Neuron (in vitro differentiated cells): Measurements from ENCODE around the gene DBN1.

Experiments
- H2AFZ ChIP-seq: one replicate; pipeline ENCODE4 v1.6.1; 2013; ENCODE audit warnings: low read depth, mild to moderate bottlenecking, inconsistent platforms, low read length, moderate library complexity
- H3K27me3 ChIP-seq: one replicate; pipeline ENCODE4 v1.6.1; 2013; ENCODE audit warnings: low read length; ENCODE audit not compliant: insufficient read depth
- H3K36me3 ChIP-seq: one replicate; pipeline ENCODE4 v1.6.1; 2013; ENCODE audit warnings: low read length; ENCODE audit not compliant: insufficient read depth
- H3K4me1 ChIP-seq: one replicate; pipeline ENCODE4 v1.6.1; 2013; ENCODE audit warnings: low read length; ENCODE audit not compliant: insufficient read depth
- H3K4me3 ChIP-seq: 2 replicates; pipeline ENCODE4 v1.5.1; 2013; ENCODE audit warnings: mild to moderate bottlenecking, low read length, moderate library complexity
- H3K9me3 ChIP-seq: one replicate; pipeline ENCODE4 v1.6.1; 2013; ENCODE audit warnings: low read length

DBN1 gene

GRCh38 chr5:177440211-177440989 is 33.0 kb downstream of the DBN1 start:
- no peak overlapping the region for H3K4me3 ChIP-seq
- H3K36me3 ChIP-seq = peaks cover 28% of the 10 kb centered on the region
- H2AFZ ChIP-seq = no peak overlapping the region
- no peaks in the 10 kb centered on the region for H3K9me3 ChIP-seq
- no peaks in the 10 kb centered on the region for H3K27me3 ChIP-seq
- H3K4me1 ChIP-seq = peaks cover 14% of the 10 kb centered on the region

DNA sequence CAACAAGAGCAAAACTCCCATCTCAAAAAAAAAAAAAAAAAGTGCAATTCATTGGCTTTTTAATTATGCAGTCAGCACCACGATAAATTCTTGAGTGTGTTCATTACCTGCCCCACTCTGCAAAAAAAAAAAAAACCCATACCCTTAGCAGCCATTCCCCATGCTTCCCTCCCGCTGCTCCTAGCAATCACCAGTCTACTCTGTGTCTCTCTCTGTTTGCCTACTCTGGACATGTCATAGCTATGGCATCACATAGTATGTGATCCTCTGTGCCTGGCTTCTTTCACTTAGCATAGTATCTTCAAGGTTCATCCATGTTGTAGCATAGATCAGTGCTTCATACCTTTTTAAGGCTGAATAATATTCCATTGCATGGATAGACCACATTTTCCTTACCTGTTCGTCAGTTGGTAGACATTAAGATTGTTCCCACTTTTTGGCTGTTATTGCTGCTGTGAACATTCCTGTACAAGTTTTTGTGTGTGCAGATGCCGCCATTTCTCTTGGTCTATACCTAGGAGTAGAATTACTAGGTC is 33.8 kb downstream of the DBN1 start:
- H3K4me1 ChIP-seq = peaks cover 6% of the 10 kb centered on the region
- H3K27me3 ChIP-seq = no peaks in the 10 kb centered on the region
- H2AFZ ChIP-seq = no peak overlapping the region
- no peaks in the 10 kb centered on the region for H3K9me3 ChIP-seq
- H3K36me3 ChIP-seq = peaks cover 32% of the 10 kb centered on the region
- H3K4me3 ChIP-seq = no peak overlapping the region

- H3K36me3 ChIP-seq = peaks cover 43% of the 10 kb centered on the region
- no peaks in the 10 kb centered on the region for H3K4me1 ChIP-seq
These were observed 35.0 kb downstream of the DBN1 start for GRCh38 chr5:177438468-177438867.

GRCh38 chr5:177437623-177438022 is 35.8 kb downstream of the DBN1 start:
- Histone ChIP-seq H3K4me3 (no peak overlapping the region), H3K4me1 (no peaks in the 10 kb centered on the region), H2AFZ (no peak overlapping the region), H3K27me3 (no peaks in the 10 kb centered on the region), H3K9me3 (no peaks in the 10 kb centered on the region), H3K36me3 (peaks cover 51% of the 10 kb centered on the region)

More at GRCh38 chr5:177438468-177438867, 35.0 kb downstream of the DBN1 start:
- Histone ChIP-seq H2AFZ (no peak overlapping the region), H3K4me3 (no peak overlapping the region), H3K9me3 (no peaks in the 10 kb centered on the region), H3K27me3 (no peaks in the 10 kb centered on the region)

- no peak overlapping the region for H2AFZ ChIP-seq
- peaks cover 58% of the 10 kb centered on the region for H3K36me3 ChIP-seq
- no peaks in the 10 kb centered on the region for H3K27me3 ChIP-seq
- no peak overlapping the region for H3K4me3 ChIP-seq
- no peaks in the 10 kb centered on the region for H3K9me3 ChIP-seq
- no peaks in the 10 kb centered on the region for H3K4me1 ChIP-seq
These were observed 37.4 kb downstream of the DBN1 start for GRCh38 chr5:177435847-177436536.

DNA sequence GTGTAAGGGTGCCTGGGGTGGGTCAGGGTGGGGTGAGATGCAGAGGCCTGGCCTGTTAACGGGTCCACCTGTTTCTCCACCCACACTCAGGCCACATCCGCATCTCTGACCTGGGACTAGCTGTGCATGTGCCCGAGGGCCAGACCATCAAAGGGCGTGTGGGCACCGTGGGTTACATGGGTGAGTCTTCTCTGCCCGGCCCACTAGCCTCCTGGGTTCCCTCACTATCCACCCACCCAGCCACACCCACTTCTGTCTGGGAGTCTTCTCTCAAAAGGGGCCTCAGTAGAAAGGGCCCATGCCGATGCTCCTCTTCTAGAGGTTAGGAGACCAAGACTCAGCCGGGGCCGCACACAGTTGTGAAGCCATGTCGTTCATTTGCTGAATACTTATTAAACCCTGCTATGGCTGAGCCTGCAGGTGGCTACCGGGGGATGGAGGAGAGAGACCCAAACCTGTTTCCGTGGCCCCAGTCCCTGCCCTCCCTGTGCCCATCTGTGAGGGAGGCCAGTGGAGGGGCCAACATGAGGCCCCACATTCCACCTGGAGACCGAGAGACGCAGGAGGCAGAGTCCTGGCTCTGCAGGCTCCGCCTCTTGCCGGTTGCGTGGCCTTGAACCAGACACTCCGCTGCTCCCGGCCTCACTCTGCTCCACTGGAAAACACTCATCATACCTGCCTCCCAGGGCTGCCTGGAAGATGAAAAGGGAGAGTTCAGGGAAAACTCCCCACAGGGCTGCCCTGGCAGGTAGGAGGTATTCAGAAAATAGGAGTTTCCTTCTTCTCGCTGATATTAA is 38.3 kb downstream of the DBN1 start:
- H3K36me3 ChIP-seq = peaks cover 58% of the 10 kb centered on the region
- no peaks in the 10 kb centered on the region for H3K27me3 ChIP-seq
- no peak overlapping the region for H2AFZ ChIP-seq
- H3K9me3 ChIP-seq = no peaks in the 10 kb centered on the region
- H3K4me1 ChIP-seq = no peaks in the 10 kb centered on the region
- H3K4me3 ChIP-seq = no peak overlapping the region

GRCh38 chr5:177434437-177434836 is 39.0 kb downstream of the DBN1 start:
- Histone ChIP-seq H3K9me3 (no peaks in the 10 kb centered on the region), H2AFZ (no peak overlapping the region), H3K4me3 (no peak overlapping the region), H3K27me3 (no peaks in the 10 kb centered on the region), H3K36me3 (peaks cover 58% of the 10 kb centered on the region), H3K4me1 (no peaks in the 10 kb centered on the region)

- Histone ChIP-seq H3K27me3 (no peaks in the 10 kb centered on the region), H3K36me3 (peaks cover 56% of the 10 kb centered on the region), H2AFZ (no peak overlapping the region)
These were observed 39.7 kb downstream of the DBN1 start for GRCh38 chr5:177433658-177434217.

DNA sequence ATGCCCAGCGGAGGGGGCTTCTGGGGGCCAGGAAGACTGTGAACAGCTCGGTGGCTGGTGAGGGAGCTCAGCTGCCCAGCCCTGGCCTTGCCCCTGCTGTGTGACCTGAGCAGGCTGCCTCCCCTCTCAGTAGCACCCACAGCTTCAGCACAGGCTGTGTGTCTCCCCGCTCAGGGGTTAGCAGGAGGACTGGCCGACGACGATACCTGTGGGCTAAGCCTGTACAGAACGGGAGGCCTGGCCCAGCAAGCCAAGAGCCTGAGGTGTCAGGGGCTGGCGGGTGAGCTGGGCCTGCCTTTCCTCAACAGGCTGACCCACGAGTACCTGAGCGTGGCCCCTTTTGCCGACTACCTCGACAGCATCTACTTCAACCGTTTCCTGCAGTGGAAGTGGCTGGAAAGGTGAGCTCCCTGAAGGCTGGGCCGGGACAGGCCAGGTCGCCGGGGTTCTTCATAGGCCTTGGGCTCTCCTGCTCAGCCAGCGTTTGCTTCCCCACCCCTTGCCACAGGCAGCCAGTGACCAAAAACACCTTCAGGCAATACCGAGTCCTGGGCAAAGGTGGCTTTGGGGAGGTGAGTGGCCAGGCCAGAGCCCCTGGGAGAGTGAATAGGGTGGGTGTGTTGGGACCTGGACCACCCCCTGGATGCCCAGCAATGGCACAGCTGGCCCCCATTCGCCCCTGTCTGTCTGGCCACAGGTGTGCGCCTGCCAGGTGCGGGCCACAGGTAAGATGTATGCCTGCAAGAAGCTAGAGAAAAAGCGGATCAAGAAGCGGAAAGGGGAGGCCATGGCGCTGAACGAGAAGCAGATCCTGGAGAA is 40.4 kb downstream of the DBN1 start:
- Histone ChIP-seq H3K4me3 (no peak overlapping the region), H3K36me3 (peaks cover 50% of the 10 kb centered on the region), H3K27me3 (no peaks in the 10 kb centered on the region), H2AFZ (no peak overlapping the region), H3K4me1 (peaks cover 2% of the 10 kb centered on the region), H3K9me3 (no peaks in the 10 kb centered on the region)

More at GRCh38 chr5:177433658-177434217, 39.7 kb downstream of the DBN1 start:
- H3K9me3 ChIP-seq = no peaks in the 10 kb centered on the region
- H3K4me3 ChIP-seq = no peak overlapping the region
- no peaks in the 10 kb centered on the region for H3K4me1 ChIP-seq

DNA sequence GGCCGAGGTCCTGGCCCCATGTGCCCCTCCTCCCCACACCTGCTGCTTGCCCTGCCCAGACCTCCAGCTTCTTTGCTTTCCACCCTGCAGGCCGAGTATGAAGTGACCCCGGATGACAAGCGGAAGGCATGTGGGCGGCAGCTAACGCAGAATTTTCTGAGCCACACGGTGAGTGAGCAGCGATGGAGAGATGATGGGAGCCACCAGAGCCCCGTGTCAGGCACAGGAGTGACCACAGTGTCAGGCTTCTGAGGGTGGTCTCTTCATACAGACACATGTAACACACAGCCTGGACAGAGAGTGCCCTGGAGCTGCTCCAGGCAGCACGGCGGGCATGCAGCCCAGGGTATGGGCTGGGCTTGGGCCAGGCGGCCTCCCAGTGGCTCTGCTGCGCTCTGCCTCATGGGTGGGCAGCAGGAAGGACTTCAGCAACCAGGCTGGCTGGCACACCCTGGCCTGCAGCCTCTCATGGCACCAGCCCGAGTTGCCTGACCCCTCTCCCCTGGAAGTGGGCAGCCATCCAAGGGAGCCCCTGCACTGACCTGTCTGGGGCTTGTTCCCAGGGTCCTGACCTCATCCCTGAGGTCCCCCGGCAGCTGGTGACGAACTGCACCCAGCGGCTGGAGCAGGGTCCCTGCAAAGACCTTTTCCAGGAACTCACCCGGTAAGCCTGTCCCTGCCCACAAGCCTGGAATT is 41.1 kb downstream of the DBN1 start:
- Histone ChIP-seq H3K4me3 (no peak overlapping the region), H3K27me3 (no peaks in the 10 kb centered on the region), H3K9me3 (no peaks in the 10 kb centered on the region), H3K4me1 (peaks cover 9% of the 10 kb centered on the region), H2AFZ (no peak overlapping the region), H3K36me3 (peaks cover 45% of the 10 kb centered on the region)

DNA sequence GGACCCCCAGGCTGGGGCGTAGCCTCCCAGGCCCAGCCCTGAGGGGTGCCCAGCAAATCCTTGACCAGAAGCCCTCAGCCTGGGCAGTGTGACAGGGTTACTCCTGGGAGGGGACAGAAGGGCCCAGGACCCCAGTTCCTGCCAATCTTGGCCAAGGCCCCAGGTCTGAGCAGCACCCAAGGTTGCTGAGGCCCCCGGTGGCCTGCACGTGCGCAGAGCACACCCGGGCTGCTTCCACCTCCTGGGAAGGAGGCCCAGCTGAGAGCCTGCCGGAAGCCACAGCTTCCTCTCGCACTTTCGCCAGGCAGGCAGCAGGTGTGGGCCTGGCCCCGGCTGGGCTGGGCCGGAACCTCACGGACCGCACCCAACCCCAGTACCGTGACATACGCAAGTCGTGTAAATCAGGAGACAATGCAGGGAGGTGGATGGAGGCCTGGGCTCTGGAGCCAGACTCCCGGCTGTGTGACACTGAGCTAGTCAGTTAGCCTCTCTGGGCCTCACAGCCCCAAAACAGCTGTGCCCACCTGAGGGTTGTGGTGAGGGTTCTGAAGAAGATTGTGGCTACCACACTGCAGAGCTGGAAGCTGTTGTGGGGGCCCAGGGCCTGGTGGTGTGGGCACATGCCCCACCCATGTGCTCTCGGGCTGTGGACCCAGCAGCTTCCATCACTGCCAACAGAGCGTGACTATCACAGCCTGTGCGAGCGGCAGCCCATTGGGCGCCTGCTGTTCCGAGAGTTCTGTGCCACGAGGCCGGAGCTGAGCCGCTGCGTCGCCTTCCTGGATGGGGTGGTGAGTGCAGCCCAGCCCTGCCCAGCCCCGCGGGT is 41.9 kb downstream of the DBN1 start:
- Histone ChIP-seq H3K4me1 (peaks cover 12% of the 10 kb centered on the region), H3K9me3 (no peaks in the 10 kb centered on the region), H3K4me3 (no peak overlapping the region), H3K36me3 (peaks cover 41% of the 10 kb centered on the region), H2AFZ (no peak overlapping the region), H3K27me3 (no peaks in the 10 kb centered on the region)
